K562 (cell line): Measurements from ENCODE around the gene CHSY3.

Experiments used
- ATF7 ChIP-seq: fragments of 450-650 bp; IDR thresholded peaks from 2 replicates; pipeline ENCODE4 v1.7.1; 2014; ENCODE audit warnings: mild to moderate bottlenecking, moderate library complexity
- CBX8 ChIP-seq: fragments of 200-600 bp; sonication (generic); IDR thresholded peaks from 2 replicates; pipeline ENCODE4 v1.6.1; 2012; ENCODE audit warnings: borderline replicate concordance, mixed run types, low read depth, mild to moderate bottlenecking, moderate library complexity, mixed read lengths, low read length, control low read depth, inconsistent platforms; ENCODE audit not compliant: poor library complexity, severe bottlenecking; ENCODE audit errors: extremely low read depth
- MYC ChIP-seq, 2 experiments: fragments of 250-450 bp in 1 of 2; sonication (Bioruptor Pico) in 1 of 2; IDR thresholded peaks; 2 replicates each; pipeline versions ENCODE4 v1.5.1 to v1.6.1; 2012 to 2021; ENCODE audit warnings: low read depth in 2 of 2, borderline replicate concordance in 1 of 2, improper control_type of control experiment in 1 of 2, low read length in 1 of 2, mild to moderate bottlenecking in 1 of 2, moderate library complexity in 1 of 2
- POLR2AphosphoS5 ChIP-seq: IDR thresholded peaks from 2 replicates; pipeline ENCODE4 v1.6.1; 2011; ENCODE audit warnings: mild to moderate bottlenecking, low read depth, low read length, moderate library complexity; ENCODE audit not compliant: control insufficient read depth, insufficient read depth
- RBM22 ChIP-seq: fragments of 200-400 bp; formaldehyde crosslinking; IDR thresholded peaks from 2 replicates; pipeline ENCODE4 v1.6.1; 2018; ENCODE audit warnings: low read length, low read depth; ENCODE audit not compliant: poor library complexity, severe bottlenecking
- SRSF9 ChIP-seq: fragments of 200-400 bp; formaldehyde crosslinking; IDR thresholded peaks from 2 replicates; pipeline ENCODE4 v1.6.1; 2017; ENCODE audit warnings: low read depth, low read length, borderline replicate concordance
- ZFX ChIP-seq: sonication (generic); formaldehyde crosslinking; IDR thresholded peaks from 2 replicates; pipeline ENCODE4 v1.8.0; 2022; ENCODE audit warnings: mild to moderate bottlenecking, missing genetic modification reagents, moderate library complexity
- TF ChIP-seq, protein P1 (sequence below), 3 experiments: IDR thresholded peaks in 2 of 3; conservative IDR thresholded peaks in 1 of 3; 2 replicates each; pipeline ENCODE4 v1.5.1; 2011 to 2012; ENCODE audit warnings: low read length in 3 of 3, mild to moderate bottlenecking in 3 of 3, control low read depth in 2 of 3, improper control_type of control experiment in 1 of 3, inconsistent platforms in 1 of 3, low read depth in 1 of 3, mixed read lengths in 1 of 3, moderate library complexity in 1 of 3; ENCODE audit not compliant: insufficient read depth in 2 of 3
- TF ChIP-seq, protein P2 (sequence below): fragments of 450-650 bp; IDR thresholded peaks from 2 replicates; pipeline ENCODE4 v1.6.1; 2017; ENCODE audit warnings: mild to moderate bottlenecking, moderate library complexity
- TF ChIP-seq, protein P3 (sequence below): fragments of 450-650 bp; IDR thresholded peaks from 2 replicates; pipeline ENCODE4 v1.6.1; 2018; ENCODE audit warnings: mild to moderate bottlenecking, low read depth; ENCODE audit not compliant: partially characterized antibody

DNA sequence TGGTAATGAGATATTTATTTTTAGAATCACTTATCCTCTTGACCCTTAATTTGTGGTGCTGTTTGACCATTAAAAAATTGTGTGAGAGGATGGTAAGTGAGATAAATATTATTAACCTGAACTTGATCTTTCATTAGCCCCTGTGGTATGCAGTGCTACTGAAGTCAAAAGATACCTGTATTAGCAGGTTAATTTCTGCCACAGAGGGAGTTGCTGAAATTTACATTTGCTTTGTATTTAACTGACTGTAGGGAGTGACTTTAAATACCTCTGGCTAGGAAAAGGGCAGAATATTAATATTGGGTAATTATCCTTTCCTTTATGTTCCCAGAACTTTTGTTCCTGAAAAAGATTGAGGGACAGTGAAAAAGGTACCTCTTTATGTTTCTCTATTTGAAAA lies 133.6 kb downstream of the CHSY3 start:
- no peak for TF ChIP-seq ZFX (CRISPR knock-in tag)
- TF ChIP-seq, protein P1, sequence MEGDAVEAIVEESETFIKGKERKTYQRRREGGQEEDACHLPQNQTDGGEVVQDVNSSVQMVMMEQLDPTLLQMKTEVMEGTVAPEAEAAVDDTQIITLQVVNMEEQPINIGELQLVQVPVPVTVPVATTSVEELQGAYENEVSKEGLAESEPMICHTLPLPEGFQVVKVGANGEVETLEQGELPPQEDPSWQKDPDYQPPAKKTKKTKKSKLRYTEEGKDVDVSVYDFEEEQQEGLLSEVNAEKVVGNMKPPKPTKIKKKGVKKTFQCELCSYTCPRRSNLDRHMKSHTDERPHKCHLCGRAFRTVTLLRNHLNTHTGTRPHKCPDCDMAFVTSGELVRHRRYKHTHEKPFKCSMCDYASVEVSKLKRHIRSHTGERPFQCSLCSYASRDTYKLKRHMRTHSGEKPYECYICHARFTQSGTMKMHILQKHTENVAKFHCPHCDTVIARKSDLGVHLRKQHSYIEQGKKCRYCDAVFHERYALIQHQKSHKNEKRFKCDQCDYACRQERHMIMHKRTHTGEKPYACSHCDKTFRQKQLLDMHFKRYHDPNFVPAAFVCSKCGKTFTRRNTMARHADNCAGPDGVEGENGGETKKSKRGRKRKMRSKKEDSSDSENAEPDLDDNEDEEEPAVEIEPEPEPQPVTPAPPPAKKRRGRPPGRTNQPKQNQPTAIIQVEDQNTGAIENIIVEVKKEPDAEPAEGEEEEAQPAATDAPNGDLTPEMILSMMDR (IDR thresholded peaks at IDR 0.05 in 2 of 3, conservative IDR thresholded peaks at IDR 0.05 in 1 of 3; ENCODE audit: insufficient read depth in 2 of 3, low read depth in 1 of 3, low read length in 3 of 3), result no peak
- TF ChIP-seq RBM22, result no peak
- TF ChIP-seq SRSF9, result no peak
- TF ChIP-seq MYC (IDR thresholded peaks at IDR 0.05; ENCODE audit: low read depth, low read length), result no peak
- no peak for TF ChIP-seq MYC (CRISPR knock-in tag; IDR thresholded peaks at IDR 0.05; ENCODE audit: borderline replicate concordance, low read depth)
- no peak for TF ChIP-seq ATF7
- no peak for TF ChIP-seq POLR2AphosphoS5
- TF ChIP-seq, protein P2, sequence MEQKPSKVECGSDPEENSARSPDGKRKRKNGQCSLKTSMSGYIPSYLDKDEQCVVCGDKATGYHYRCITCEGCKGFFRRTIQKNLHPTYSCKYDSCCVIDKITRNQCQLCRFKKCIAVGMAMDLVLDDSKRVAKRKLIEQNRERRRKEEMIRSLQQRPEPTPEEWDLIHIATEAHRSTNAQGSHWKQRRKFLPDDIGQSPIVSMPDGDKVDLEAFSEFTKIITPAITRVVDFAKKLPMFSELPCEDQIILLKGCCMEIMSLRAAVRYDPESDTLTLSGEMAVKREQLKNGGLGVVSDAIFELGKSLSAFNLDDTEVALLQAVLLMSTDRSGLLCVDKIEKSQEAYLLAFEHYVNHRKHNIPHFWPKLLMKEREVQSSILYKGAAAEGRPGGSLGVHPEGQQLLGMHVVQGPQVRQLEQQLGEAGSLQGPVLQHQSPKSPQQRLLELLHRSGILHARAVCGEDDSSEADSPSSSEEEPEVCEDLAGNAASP, result no peak
- TF ChIP-seq CBX8, result no peak
- TF ChIP-seq, protein P3, sequence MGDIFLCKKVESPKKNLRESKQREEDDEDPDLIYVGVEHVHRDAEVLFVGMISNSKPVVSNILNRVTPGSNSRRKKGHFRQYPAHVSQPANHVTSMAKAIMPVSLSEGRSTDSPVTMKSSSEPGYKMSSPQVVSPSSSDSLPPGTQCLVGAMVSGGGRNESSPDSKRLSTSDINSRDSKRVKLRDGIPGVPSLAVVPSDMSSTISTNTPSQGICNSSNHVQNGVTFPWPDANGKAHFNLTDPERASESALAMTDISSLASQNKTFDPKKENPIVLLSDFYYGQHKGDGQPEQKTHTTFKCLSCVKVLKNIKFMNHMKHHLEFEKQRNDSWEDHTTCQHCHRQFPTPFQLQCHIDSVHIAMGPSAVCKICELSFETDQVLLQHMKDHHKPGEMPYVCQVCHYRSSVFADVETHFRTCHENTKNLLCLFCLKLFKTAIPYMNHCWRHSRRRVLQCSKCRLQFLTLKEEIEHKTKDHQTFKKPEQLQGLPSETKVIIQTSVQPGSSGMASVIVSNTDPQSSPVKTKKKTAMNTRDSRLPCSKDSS, result no peak
